C4-2B (cell line): ENCODE measurements around the gene ZBTB11.

Experiments used
- ZFX ChIP-seq: fragments of 450-650 bp; IDR thresholded peaks from 2 replicates; pipeline ENCODE4 v1.6.1; 2017
- TF ChIP-seq, protein P1 (sequence below): fragments of 450-650 bp; conservative IDR thresholded peaks from 2 replicates; pipeline ENCODE4 v1.5.1; 2017; ENCODE audit warnings: mild to moderate bottlenecking

DNA sequence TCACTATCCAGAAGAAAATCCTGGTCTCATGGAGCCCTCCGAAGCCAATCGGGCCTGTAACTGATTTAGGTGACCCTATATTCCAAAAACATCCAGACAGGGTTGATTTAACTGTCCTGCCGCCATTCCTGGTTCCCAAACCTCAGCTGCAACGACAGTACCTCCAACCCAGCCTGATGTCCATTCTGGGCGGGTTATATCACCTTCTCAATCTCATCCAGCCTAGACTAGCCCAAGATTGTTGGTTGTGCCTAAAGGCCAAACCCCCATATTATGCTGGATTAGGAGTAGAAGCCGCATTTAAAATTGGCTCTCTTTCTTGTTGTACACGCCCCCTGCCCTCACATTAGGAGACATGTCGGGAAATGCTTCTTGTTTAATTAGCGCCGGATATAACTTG is 36.7 kb downstream of the ZBTB11 start:
- TF ChIP-seq, protein P1, sequence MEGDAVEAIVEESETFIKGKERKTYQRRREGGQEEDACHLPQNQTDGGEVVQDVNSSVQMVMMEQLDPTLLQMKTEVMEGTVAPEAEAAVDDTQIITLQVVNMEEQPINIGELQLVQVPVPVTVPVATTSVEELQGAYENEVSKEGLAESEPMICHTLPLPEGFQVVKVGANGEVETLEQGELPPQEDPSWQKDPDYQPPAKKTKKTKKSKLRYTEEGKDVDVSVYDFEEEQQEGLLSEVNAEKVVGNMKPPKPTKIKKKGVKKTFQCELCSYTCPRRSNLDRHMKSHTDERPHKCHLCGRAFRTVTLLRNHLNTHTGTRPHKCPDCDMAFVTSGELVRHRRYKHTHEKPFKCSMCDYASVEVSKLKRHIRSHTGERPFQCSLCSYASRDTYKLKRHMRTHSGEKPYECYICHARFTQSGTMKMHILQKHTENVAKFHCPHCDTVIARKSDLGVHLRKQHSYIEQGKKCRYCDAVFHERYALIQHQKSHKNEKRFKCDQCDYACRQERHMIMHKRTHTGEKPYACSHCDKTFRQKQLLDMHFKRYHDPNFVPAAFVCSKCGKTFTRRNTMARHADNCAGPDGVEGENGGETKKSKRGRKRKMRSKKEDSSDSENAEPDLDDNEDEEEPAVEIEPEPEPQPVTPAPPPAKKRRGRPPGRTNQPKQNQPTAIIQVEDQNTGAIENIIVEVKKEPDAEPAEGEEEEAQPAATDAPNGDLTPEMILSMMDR: no peak
- no peak for TF ChIP-seq ZFX
